HL-60/S4 treated with retinoic acid at 250 ng/mL for 4 days and 3 days (cell line): Measurements from ENCODE around the gene KIF23.

Experiments
- in situ Hi-C: fragments of 300-500 bp; cut with MboI; formaldehyde crosslinking; loops from 2 replicates; pipeline ENCODE4 v1.7.0; 2022; ENCODE audit warnings: low sequenced_read_pairs

The KIF23 gene

DNA sequence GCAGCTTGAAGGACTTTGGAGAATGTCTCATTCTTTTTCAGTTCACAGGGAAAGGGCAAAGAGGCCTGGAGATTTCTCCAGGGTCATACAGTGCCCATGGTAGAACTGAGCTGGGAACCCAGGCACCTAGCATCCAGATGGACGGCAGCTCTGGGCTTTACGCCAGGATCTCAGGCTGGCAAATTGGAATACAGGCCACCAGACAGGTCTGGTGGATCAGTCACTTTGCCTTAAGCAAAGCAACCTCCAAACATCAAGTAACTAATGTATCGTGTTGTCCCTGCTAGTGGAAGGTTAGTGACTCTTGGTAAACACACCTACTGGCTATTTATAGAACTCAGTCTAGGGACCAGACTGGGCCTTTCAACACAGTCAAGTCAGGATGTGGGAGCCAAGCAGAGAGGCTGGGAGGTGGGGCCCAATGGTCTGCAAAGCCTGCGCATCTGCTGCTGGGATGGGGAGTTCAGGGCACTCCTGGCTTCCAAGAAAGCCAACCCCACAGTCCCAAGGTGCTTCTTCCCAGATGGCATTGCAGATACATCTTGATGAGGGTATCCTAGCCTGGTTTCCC, 68.6 kb downstream of the KIF23 start:
- in situ Hi-C loops = loop anchor here (25.0 kb wide), 1 partner anchor 1230 kb away; no protein-coding TSS in a partner anchor

DNA sequence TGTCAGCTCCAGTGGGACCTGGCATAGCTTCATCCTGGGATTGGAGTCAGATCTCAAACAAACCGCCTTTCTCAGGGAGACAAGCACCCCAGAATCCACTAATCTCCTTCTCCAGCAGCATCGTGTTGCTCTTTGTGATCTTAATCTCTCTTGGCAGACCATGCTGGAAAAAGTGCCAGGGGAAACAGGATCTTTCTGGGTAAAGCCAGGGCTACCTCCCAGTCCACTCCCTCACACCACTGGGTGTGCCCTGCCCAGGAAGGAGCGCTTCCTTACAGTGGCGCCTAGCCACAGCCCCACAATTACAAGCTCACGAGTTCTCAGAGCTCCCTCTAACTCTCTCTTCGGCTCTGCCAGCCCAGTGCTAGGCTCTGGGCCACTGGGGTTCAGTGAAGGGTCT, 70.7 kb downstream of the KIF23 start:
- in situ Hi-C loops = loop anchor here (25.0 kb wide), 1 partner anchor 1227 kb away; no protein-coding TSS in a partner anchor

DNA sequence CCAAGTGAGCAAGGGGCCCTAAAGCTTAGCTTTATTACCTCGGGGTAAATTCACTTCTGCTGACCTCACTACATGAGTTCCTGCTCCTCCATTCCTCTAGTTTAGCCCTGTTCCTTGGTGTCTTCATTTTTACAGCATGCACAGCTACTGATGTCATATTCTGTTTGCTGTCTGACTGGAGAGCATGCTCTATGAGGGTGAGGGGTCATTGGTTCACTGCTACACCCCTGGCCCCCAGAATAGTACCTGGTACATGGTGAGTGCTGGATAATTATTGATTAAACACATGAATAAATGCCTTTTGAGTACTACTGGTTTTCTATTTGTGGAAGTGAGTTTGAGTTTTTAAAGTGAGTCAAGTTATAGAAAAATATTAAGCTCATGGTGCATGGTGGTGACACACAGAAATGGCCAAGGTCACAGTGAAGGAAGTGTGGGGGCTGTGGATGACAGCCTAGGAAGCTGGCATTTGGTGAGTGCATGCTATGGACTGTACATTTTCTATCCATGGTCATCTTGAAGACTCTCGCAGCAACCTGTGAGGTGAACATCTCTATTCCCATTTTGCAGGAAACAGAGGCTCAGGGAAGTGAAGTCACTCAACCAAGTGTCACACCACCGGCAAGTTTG, 72.4 kb downstream of the KIF23 start:
- in situ Hi-C loops = loop anchor here (25.0 kb wide), 1 partner anchor 1226 kb away; no protein-coding TSS in a partner anchor

DNA sequence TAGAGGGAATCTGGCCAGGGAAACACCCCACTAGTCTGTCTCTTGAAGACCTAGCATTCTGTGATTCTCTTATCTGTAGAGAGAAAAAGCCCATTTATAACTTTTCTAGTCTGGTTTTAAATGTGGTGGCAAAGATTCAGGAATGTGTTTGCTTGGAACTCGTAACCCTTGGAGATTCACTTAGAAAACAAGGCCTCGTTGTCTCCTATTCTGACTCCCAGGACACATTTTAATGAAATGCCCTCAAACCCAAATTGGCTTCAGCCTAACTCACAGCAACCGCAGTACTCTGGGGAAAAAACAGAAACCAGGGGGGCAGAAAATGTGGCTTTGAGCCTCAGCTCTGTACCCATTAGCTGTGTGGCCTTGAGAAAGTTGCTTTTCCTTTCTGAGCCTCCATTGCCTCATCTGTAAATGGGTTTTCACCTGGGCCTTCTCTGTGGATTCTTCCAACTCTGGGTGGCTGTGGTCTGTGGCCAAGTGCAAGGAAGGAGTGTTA, 75.0 kb downstream of the KIF23 start:
- in situ Hi-C loops = loop anchor here (25.0 kb wide), 1 partner anchor 1223 kb away; no protein-coding TSS in a partner anchor

DNA sequence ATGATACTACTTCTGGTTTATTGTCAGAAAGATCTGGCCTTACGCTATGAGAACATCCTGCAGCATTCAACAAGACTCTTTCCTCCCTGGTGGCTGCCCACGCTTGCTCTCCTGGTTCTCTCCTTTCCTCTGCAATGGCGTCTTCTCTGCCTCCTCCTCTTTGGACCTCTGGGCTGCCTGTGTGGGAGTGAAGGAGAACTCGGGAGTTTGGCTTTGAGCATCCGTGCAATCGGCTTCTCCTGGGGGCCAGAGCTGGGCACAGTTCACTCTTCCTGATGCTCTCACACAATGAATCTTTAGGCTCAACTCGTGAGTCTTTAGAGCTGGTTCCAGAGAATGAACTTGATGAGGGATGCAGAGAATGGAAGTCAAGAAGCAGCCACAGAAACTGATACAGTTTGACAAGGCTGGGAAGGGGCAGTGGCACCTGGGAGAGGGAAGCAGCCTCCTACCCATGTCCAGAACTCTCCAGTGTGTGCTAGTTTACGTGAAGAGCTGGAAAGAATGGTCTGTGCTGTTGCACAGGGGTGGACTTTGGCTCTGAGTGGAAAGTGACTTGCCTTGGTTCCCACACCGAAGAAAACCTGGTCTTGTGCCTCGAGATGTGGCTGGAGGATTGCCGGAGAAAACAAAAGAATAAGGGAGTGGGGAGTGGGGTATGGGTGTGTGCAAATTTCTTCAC, 76.3 kb downstream of the KIF23 start:
- in situ Hi-C loops = loop anchor here (25.0 kb wide), 1 partner anchor 1222 kb away; no protein-coding TSS in a partner anchor

DNA sequence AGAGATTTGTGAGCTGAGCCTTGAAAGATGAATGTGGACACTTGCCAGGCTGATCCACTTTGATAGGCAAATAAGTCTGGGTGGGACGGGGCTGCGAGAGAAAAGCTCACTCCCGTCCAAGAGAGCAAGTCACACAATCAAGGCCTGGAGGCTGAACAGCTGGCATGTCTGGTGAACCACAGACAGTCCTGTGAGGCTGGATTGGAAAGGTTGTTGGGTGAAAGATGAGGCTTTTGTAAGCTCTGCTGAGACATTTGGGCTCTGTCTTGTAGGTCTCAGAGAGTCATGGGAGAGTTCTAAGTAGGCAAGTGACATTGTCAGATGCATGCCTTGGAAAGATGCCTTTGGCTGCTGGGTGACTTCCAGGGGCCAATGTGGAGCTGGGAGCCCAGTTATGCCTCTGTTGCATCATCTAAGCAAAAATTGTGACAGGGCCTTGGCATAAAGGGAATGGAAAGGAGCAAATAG, 76.9 kb downstream of the KIF23 start:
- in situ Hi-C loops = loop anchor here (25.0 kb wide), 1 partner anchor 1221 kb away; no protein-coding TSS in a partner anchor

DNA sequence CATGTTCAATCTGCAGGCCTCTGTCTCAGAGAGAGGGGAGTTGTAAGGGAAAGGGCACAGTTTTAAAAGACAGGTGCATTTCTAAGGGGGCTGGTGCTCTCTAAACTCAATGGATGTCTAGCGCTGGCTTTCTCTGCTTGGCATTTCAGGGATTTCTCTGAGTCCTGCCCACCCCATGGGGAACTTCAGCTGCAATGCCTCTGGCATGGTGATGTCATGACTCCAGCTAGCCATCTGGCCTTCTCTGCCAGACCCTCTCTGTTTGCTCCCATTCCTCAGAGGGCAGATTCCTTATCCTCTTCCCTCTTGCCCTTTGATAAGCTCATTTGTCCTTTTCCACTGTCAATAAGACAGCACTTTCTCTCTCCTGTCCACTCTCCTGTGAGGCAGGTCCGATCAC, 79.3 kb downstream of the KIF23 start:
- in situ Hi-C loops = loop anchor here (25.0 kb wide), 1 partner anchor 1219 kb away; no protein-coding TSS in a partner anchor

DNA sequence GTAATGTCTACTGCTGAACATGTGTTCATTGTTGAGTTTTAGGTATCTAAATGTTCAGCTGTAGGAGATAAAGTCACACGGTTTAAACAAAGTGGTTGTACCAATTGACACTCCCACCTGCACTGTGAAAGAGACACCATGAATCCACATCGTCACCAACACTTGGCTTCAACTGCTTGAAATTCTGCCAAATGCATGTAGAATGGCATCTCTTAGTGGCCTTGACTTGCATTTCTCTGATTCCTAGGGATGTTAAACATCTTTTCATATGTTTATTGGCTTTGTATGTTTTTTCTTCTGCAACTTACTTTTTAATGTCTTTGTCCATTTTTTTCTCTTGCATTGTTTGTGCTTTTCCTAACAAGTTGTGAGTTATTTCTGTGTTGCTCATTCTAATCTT, 81.9 kb downstream of the KIF23 start:
- in situ Hi-C loops = loop anchor here (25.0 kb wide), 1 partner anchor 1216 kb away; no protein-coding TSS in a partner anchor

DNA sequence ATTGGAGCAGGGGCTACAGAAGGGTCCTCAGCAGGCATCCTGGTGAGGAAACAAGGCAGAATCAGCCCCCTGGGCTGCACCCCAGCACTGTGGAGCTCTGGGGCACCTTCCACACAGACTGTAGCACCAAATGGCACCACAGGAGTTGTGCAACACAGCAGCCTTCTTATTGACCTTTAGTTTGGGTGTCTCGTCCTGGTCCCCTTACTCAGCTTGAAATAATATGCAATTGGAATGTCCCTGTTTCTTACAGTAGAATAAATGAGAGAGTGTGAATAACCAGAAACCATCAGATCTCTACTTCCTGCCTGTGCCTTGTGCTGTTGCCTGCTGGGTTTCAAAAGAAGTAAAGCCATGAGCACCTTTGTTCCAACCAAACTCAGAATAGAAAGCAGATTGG, 82.9 kb downstream of the KIF23 start:
- in situ Hi-C loops = loop anchor here (25.0 kb wide), 1 partner anchor 1215 kb away; no protein-coding TSS in a partner anchor

DNA sequence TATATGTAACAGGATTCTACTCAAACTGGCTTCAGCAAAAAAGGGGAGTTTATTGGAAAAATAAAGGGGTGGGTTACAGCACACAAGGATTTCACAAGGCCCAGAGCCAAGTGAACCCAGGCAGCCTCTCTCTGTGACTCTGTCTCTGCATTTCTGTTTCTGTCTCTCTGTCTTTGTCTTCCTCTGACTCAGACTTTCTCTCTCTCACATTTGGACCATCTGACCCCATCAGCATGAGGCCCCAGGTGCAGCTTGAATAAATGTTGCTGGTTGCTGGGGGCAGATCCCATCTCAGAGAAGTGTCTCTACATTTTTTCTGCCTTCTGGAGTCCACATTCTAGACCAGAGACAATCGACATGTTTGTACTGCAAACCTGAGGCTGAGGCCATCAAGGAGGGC, 83.5 kb downstream of the KIF23 start:
- in situ Hi-C loops = loop anchor here (25.0 kb wide), 1 partner anchor 1215 kb away; no protein-coding TSS in a partner anchor
